Muscle of arm (tissue), 12 donors: ENCODE data around the gene FAM241A. TPM values are rescaled to one million over a fixed set of nuclear protein-coding genes. Genes with fewer than 3 reads are reported as not detected.
A peak's percentile ranks its signal among the peaks of the same experiment; 100 is the strongest.
"Not testable (repeated sequence)": the region's sequence is repeated elsewhere in the genome, so short reads cannot be mapped to it uniquely, and the experiment has no call there.

ENCODE experiments used
- DNase-seq: peaks from one replicate; pipeline ENCODE4 v3.0.0-alpha.2; 2013
- polyA plus RNA-seq, 12 donors: library from polyadenylated mRNA; unstranded; fragments of 120-200 nt; gene quantifications; one replicate each; pipeline ENCODE4 v1.2.1, GENCODE V29; 2013; ENCODE audit not compliant: insufficient read length in 12 of 12

Gene FAM241A
- polyA plus RNA-seq, 12 donors = 3.7 to 7.8 (median 4.3) TPM; not detected in 1

- DNase-seq = not testable (repeated sequence)
These were observed 63.2 kb downstream of the FAM241A start for GRCh38 chr4:112208137-112209095.

- DNase-seq = no peak
These were observed 65.5 kb downstream of the FAM241A start for GRCh38 chr4:112210777-112211176.

- no peak for DNase-seq
These were observed 67.8 kb downstream of the FAM241A start for GRCh38 chr4:112213091-112213490.

GRCh38 chr4:112213856-112214255 is 68.6 kb downstream of the FAM241A start:
- DNase-seq = no peak

- DNase-seq = peak; percentile 7
These were observed 69.4 kb downstream of the FAM241A start for GRCh38 chr4:112214390-112215264.

GRCh38 chr4:112219826-112220366 is 74.6 kb downstream of the FAM241A start:
- no peak for DNase-seq

- DNase-seq = no peak
These were observed 77.1 kb downstream of the FAM241A start for GRCh38 chr4:112222219-112222955.

- no peak for DNase-seq
These were observed 79.9 kb downstream of the FAM241A start for GRCh38 chr4:112225157-112225556.

- peak; percentile 99 for DNase-seq
These were observed 85.9 kb downstream of the FAM241A start for GRCh38 chr4:112230879-112231778.

- DNase-seq = peak; percentile 84
These were observed 86.8 kb downstream of the FAM241A start, which contains the start of gene AP1AR for GRCh38 chr4:112231779-112232713. AP1AR (plus strand) TSS chr4:112231787; CDS start chr4:112232092, 305 bp downstream.

- DNase-seq = peak; percentile 76
These were observed 89.8 kb downstream of the FAM241A start for GRCh38 chr4:112234952-112235609.

GRCh38 chr4:112236040-112236439 is 90.8 kb downstream of the FAM241A start:
- DNase-seq = no peak

GRCh38 chr4:112238833-112239232 is 93.6 kb downstream of the FAM241A start:
- no peak for DNase-seq

Other genes starting within 250 kb of the FAM241A start
- gene AP1AR, start 86.3 kb downstream of the FAM241A start, polyA plus RNA-seq = 10 to 100 TPM in 11 of 12 donors, not detected in 1; 10.5 to 35.7 (median 14.2) TPM
- gene TIFA, start 140.4 kb downstream of the FAM241A start, polyA plus RNA-seq = 10 to 100 TPM in 1 of 12 donors, 1 to 10 TPM in 10, not detected in 1; 3.3 to 10.2 (median 6.7) TPM
- gene ALPK1, start 151.9 kb downstream of the FAM241A start, polyA plus RNA-seq = 10 to 100 TPM in 4 of 12 donors, 1 to 10 TPM in 7, not detected in 1; 2.4 to 16.9 (median 7.7) TPM